Peyer's patch (tissue), 4 donors: ENCODE data around the gene EYA2.

ENCODE experiments used
- CTCF ChIP-seq, 6 experiments: fragments of 450-650 bp in 4 of 6; fragments of 200-600 bp in 2 of 6; sonication (generic) in 1 of 6; IDR thresholded peaks; one replicate each; pipeline ENCODE4 v1.5.1; 2017 to 2019; ENCODE audit warnings: antibody characterized with exemption in 6 of 6, mild to moderate bottlenecking in 3 of 6, moderate library complexity in 1 of 6
- POLR2A ChIP-seq, 2 donors: fragments of 450-650 bp; IDR thresholded peaks; one replicate each; pipeline ENCODE4 v1.5.1; 2017; ENCODE audit warnings: antibody characterized with exemption in 2 of 2, mild to moderate bottlenecking in 2 of 2, moderate library complexity in 2 of 2

DNA sequence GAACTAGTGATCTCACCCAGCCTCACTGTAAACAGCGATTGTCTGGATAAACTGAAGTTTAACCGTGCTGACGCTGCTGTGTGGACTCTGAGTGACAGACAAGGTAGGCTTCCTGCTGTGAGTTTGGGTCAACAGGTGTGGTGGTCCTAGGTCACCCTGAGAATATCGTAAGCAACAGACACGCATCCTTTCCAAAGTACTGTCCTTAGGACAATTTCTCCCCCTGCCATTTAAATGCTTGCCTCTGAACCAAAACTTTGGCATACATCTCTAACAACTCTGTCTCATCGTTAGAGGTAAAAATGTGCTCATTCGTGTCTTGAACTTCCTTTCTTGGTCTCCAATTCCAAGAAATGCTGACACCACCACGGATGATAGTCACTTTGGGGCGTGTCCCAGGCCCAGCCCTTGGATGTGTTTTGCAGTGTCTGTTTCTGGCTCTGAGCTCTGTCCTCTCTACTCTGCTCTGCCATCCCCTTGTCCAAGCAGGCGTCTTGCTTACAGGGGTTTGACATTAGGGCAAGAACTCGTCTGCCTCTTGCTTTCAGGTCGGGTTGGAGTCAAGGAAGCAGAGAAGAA, 95.5 kb downstream of the EYA2 start:
- no peak for TF ChIP-seq CTCF (IDR thresholded peaks at IDR 0.05)
- no peak for TF ChIP-seq POLR2A (IDR thresholded peaks at IDR 0.05)
